PC-3 (cell line): ENCODE measurements around the gene GDI2. TPM values are rescaled to one million over a fixed set of nuclear protein-coding genes. Genes with fewer than 3 reads are reported as not detected.

Experiments
- ATAC-seq: fragments of 200-7000 bp; cut with Tn5 transposase; 2 replicates; pipeline ENCODE4 v1.9.1; 2020; ENCODE audit warnings: mild to moderate bottlenecking, moderate library complexity
- BruUV-seq: library from RNA; stranded (reverse); fragments of 400-500 nt; replicated peaks from 2 replicates; lab custom pipeline; 2021; lab: Mats Ljungman, UMichigan
- CTCF ChIA-PET: fragments of 300-600 bp; sonication (Branson Sonifier 250); formaldehyde crosslinking; loops from one replicate; lab custom pipeline; 2022; ENCODE audit warnings: antibody characterized with exemption; lab: Charles Lee
- POLR2A ChIA-PET: fragments of 300-600 bp; sonication (Branson Sonifier 250); formaldehyde crosslinking; loops from one replicate; lab custom pipeline; 2022; ENCODE audit warnings: antibody characterized with exemption; ENCODE audit not compliant: unreplicated experiment; lab: Charles Lee
- DNase-seq: peaks from one replicate; pipeline ENCODE4 v3.0.0-alpha.2; 2015
- H2AFZ ChIP-seq: fragments of 300-600 bp; sonication (generic); 2 replicates; pipeline ENCODE4 v1.6.0; 2016; ENCODE audit warnings: antibody characterized with exemption, low read length
- H3F3A ChIP-seq: fragments of 300-600 bp; sonication (generic); one replicate; pipeline ENCODE4 v1.6.0; 2017; ENCODE audit warnings: antibody characterized with exemption, low read length, control low read depth, mild to moderate bottlenecking; ENCODE audit not compliant: unreplicated experiment
- H3K27ac ChIP-seq: fragments of 300-600 bp; sonication (generic); 2 replicates; pipeline ENCODE4 v1.5.1; 2016; ENCODE audit warnings: mild to moderate bottlenecking, low read length
- H3K27me3 ChIP-seq: fragments of 300-600 bp; sonication (generic); 2 replicates; pipeline ENCODE4 v1.6.1; 2016; ENCODE audit warnings: low read length, mixed read lengths
- H3K36me3 ChIP-seq: fragments of 300-600 bp; sonication (generic); 2 replicates; pipeline ENCODE4 v1.6.1; 2016; ENCODE audit warnings: low read depth, mixed run types, low read length, mixed read lengths
- H3K4me1 ChIP-seq: fragments of 300-600 bp; sonication (generic); 2 replicates; pipeline ENCODE4 v1.5.1; 2016; ENCODE audit warnings: low read length; ENCODE audit not compliant: insufficient read depth
- H3K4me2 ChIP-seq: fragments of 300-600 bp; sonication (generic); 2 replicates; pipeline ENCODE4 v1.6.0; 2016; ENCODE audit warnings: low read length
- H3K4me3 ChIP-seq: fragments of 300-600 bp; sonication (generic); 2 replicates; pipeline ENCODE4 v1.5.1; 2016; ENCODE audit warnings: mild to moderate bottlenecking, low read length, mixed read lengths
- H3K79me2 ChIP-seq: fragments of 300-600 bp; sonication (generic); 2 replicates; pipeline ENCODE4 v1.6.1; 2017; ENCODE audit warnings: low read length, mixed read lengths
- H3K9ac ChIP-seq: fragments of 300-600 bp; sonication (generic); 2 replicates; pipeline ENCODE4 v1.6.0; 2016; ENCODE audit warnings: mild to moderate bottlenecking, low read length
- H3K9me2 ChIP-seq: fragments of 300-600 bp; sonication (generic); replicated peaks from 2 replicates; pipeline ENCODE4 v1.6.1; 2016; ENCODE audit warnings: mixed run types, low read length, mixed read lengths
- H3K9me3 ChIP-seq: fragments of 300-600 bp; sonication (generic); 2 replicates; pipeline ENCODE4 v1.6.1; 2016; ENCODE audit warnings: low read length, mixed read lengths
- H4K20me1 ChIP-seq: fragments of 300-600 bp; sonication (generic); 2 replicates; pipeline ENCODE4 v1.6.1; 2016; ENCODE audit warnings: low read length, mixed read lengths
- EZH2 ChIP-seq: fragments of 300-600 bp; sonication (generic); IDR thresholded peaks from one replicate; pipeline ENCODE4 v1.6.1; 2017; ENCODE audit warnings: antibody characterized with exemption, mild to moderate bottlenecking, low read length; ENCODE audit not compliant: unreplicated experiment
- EZH2phosphoT487 ChIP-seq: fragments of 300-600 bp; sonication (generic); IDR thresholded peaks from 2 replicates; pipeline ENCODE4 v1.6.1; 2018; ENCODE audit warnings: mild to moderate bottlenecking, antibody characterized with exemption, low read length, borderline replicate concordance
- intact Hi-C: fragments of 100-400 bp; cut with micrococcal nuclease; formaldehyde crosslinking; loops from 2 replicates; pipeline ENCODE4 v1.9.0; 2023
- total RNA-seq: library from RNA; depleted of rRNA; stranded (reverse); fragments of >200 nt; gene quantifications from 2 replicates; pipeline ENCODE4 v1.2.3, GENCODE V29; 2014
- TF ChIP-seq, protein P1 (sequence below): fragments of 300-600 bp; sonication (generic); conservative IDR thresholded peaks from 2 replicates; pipeline ENCODE4 v1.5.1; 2017; ENCODE audit warnings: antibody characterized with exemption, low read depth, mild to moderate bottlenecking, low read length

Gene GDI2
- total RNA-seq, 1 experiment from 2014 or later = 122 TPM

DNA sequence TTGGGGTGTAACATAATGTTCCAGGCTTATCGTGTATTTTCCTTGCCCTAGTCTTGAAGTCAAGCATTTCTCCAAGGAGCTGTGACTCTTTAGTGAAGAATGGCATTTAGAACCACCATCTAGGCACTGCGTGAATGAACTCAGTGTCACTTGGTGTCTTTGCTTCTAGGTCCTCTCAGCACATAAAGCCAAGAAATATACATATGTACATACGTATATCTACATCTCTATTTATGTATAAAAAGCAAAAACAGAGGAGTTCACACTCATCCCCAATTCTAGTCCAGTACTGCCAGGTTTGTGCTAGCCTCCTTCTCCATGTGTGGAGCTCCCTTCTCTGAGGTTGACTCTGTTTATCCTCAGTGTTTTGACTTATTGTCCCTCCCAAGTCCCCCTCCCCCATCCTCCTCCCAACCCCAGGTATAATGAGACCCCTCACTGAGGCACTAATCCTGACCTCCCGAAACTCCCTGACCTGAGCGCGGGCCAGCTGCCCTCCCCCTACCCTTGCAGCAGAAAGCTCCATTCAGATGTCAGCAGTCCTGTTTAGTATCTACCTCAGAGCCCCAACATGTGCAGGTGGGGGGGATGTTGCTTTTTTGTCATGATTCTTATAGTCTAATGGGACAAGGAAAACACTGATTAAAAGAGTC is 61.5 kb downstream of the GDI2 start:
- ATAC-seq = no peak
- Histone ChIP-seq H3F3A (no peaks in the 10 kb centered on the region), H3K9ac (no peak overlapping the region), H3K4me2 (no peak overlapping the region), H3K9me3 (no peaks in the 10 kb centered on the region), H3K27me3 (no peaks in the 10 kb centered on the region), H2AFZ (no peak overlapping the region), H3K4me1 (no peaks in the 10 kb centered on the region), H3K79me2 (no peaks in the 10 kb centered on the region), H3K36me3 (no peaks in the 10 kb centered on the region; the same call in 1 of the 2 replicates), H3K27ac (no peak overlapping the region), H3K4me3 (no peak overlapping the region), H4K20me1 (no peaks in the 10 kb centered on the region), H3K9me2 (no peaks in the 10 kb centered on the region)
- POLR2A ChIA-PET = no interaction called here
- intact Hi-C loops = no loop called here
- BruUV-seq = no TSS peak
- CTCF ChIA-PET = no interaction called here
- no peak for DNase-seq
- TF ChIP-seq, protein P1, sequence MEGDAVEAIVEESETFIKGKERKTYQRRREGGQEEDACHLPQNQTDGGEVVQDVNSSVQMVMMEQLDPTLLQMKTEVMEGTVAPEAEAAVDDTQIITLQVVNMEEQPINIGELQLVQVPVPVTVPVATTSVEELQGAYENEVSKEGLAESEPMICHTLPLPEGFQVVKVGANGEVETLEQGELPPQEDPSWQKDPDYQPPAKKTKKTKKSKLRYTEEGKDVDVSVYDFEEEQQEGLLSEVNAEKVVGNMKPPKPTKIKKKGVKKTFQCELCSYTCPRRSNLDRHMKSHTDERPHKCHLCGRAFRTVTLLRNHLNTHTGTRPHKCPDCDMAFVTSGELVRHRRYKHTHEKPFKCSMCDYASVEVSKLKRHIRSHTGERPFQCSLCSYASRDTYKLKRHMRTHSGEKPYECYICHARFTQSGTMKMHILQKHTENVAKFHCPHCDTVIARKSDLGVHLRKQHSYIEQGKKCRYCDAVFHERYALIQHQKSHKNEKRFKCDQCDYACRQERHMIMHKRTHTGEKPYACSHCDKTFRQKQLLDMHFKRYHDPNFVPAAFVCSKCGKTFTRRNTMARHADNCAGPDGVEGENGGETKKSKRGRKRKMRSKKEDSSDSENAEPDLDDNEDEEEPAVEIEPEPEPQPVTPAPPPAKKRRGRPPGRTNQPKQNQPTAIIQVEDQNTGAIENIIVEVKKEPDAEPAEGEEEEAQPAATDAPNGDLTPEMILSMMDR = no peak
- no peak for TF ChIP-seq EZH2phosphoT487
- no peak for TF ChIP-seq EZH2

DNA sequence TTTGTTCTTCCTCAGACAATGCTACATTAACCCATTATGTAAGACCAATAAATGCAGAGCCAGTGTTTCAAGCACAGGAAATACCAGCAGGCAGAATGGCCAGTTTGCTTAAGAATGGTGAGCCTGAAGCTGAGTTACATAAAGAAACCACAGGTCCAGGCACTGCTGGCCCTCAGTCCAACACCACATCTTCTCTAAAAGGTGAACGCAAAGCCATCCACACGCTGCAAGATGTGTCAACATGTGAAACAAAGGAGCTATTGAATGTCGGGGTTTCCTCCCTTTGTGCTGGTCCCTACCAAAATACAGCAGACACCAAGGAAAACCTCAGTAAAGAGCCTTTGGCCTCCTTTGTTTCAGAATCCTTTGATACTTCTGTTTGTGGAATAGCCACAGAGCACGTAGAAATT is 64.8 kb downstream of the GDI2 start:
- no peaks in the 10 kb centered on the region for H3K9me2 ChIP-seq
- TF ChIP-seq EZH2phosphoT487 (no peak), EZH2 (no peak)
- TF ChIP-seq, protein P1 = no peak
- H3K79me2 ChIP-seq = no peaks in the 10 kb centered on the region
- no peaks in the 10 kb centered on the region for H3F3A ChIP-seq
- H3K4me2 ChIP-seq = no peak overlapping the region
- no peaks in the 10 kb centered on the region for H3K4me1 ChIP-seq
- H3K27me3 ChIP-seq = no peaks in the 10 kb centered on the region
- no peak overlapping the region for H3K4me3 ChIP-seq
- ATAC-seq (no peak), DNase-seq (no peak)
- no peak overlapping the region for H3K27ac ChIP-seq
- no peak overlapping the region for H2AFZ ChIP-seq
- no TSS peak for BruUV-seq
- CTCF ChIA-PET = no interaction called here
- POLR2A ChIA-PET = no interaction called here
- H3K9ac ChIP-seq = no peak overlapping the region
- peaks cover 3% of the 10 kb centered on the region for H3K36me3 ChIP-seq
- no peaks in the 10 kb centered on the region for H4K20me1 ChIP-seq
- H3K9me3 ChIP-seq = no peaks in the 10 kb centered on the region
- intact Hi-C loops = no loop called here

DNA sequence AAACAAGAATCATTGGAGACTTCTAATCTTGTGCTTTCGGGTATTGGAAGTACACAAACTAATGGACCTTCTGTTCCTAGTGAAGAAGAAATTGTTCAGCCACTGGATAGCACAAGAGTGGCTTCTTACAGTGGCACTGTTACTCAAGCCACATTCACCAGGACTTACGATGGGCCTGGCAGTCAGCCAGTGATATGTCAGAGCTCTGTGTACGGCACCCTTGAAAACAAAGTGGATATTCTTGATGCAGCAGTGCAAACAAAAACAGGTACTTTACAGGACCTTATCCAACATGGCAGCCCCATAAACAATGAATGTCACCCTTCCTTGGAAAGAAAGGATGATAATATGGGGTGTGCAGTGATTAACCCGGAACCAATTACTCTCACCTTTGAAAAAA is 67.0 kb downstream of the GDI2 start:
- no peaks in the 10 kb centered on the region for H3K9me3 ChIP-seq
- H2AFZ ChIP-seq = no peak overlapping the region
- H3K9ac ChIP-seq = no peak overlapping the region
- ChIA-PET POLR2A (no interaction called here), CTCF (no interaction called here)
- ATAC-seq = no peak
- no peaks in the 10 kb centered on the region for H3K27me3 ChIP-seq
- DNase-seq = no peak
- H3K4me2 ChIP-seq = no peak overlapping the region
- TF ChIP-seq, protein P1 = no peak
- no peaks in the 10 kb centered on the region for H3K79me2 ChIP-seq
- no TSS peak for BruUV-seq
- no peaks in the 10 kb centered on the region for H3K9me2 ChIP-seq
- H3K4me1 ChIP-seq = no peaks in the 10 kb centered on the region
- no peaks in the 10 kb centered on the region for H4K20me1 ChIP-seq
- intact Hi-C loops = no loop called here
- no peaks in the 10 kb centered on the region for H3F3A ChIP-seq
- peaks cover 9% of the 10 kb centered on the region for H3K36me3 ChIP-seq
- H3K4me3 ChIP-seq = no peak overlapping the region
- H3K27ac ChIP-seq = no peak overlapping the region
